Panc1 (cell line): ENCODE measurements around the gene SELENOP. TPM values are rescaled to one million over a fixed set of nuclear protein-coding genes. Genes with fewer than 3 reads are reported as not detected.

ENCODE experiments used
- ATAC-seq: fragments of 200-7000 bp; cut with Tn5 transposase; 2 replicates; pipeline ENCODE4 v1.9.1; 2020; ENCODE audit warnings: mild to moderate bottlenecking, moderate library complexity
- BruUV-seq: library from RNA; stranded (reverse); fragments of 400-500 nt; replicated peaks from 2 replicates; lab custom pipeline; 2021; lab: Mats Ljungman, UMichigan
- CTCF ChIA-PET: fragments of 300-600 bp; sonication (Branson Sonifier 250); formaldehyde crosslinking; loops from one replicate; lab custom pipeline; 2022; ENCODE audit warnings: antibody characterized with exemption; lab: Charles Lee
- POLR2A ChIA-PET: fragments of 300-600 bp; sonication (Branson Sonifier 250); formaldehyde crosslinking; loops from one replicate; lab custom pipeline; 2022; ENCODE audit warnings: antibody characterized with exemption; lab: Charles Lee
- DNase-seq: peaks from one replicate; pipeline ENCODE4 v3.0.0-alpha.2; 2010; ENCODE audit warnings: low read depth, low spot score
- H3K27ac ChIP-seq: 2 replicates; pipeline ENCODE4 v1.5.1; 2011; ENCODE audit warnings: mild to moderate bottlenecking, low read length, inconsistent platforms
- H3K27me3 ChIP-seq: fragments of 200-500 bp; sonication (Bioruptor generic); 2 replicates; pipeline ENCODE4 v1.6.0; 2014; ENCODE audit warnings: low read length, inconsistent platforms; ENCODE audit not compliant: control insufficient read depth, insufficient read depth
- H3K36me3 ChIP-seq: fragments of 200-500 bp; sonication (Bioruptor generic); 2 replicates; pipeline ENCODE4 v1.5.1; 2014; ENCODE audit warnings: inconsistent platforms, mild to moderate bottlenecking, low read length, moderate library complexity; ENCODE audit not compliant: control insufficient read depth, insufficient read depth
- H3K4me1 ChIP-seq: 2 replicates; pipeline ENCODE4 v1.5.1; 2011; ENCODE audit warnings: inconsistent platforms, mild to moderate bottlenecking, low read length, moderate library complexity; ENCODE audit not compliant: control insufficient read depth, insufficient read depth
- H3K4me3 ChIP-seq, 2 experiments: 2 replicates each; pipeline ENCODE4 v1.5.1; 2011 to 2012; ENCODE audit warnings: low read depth in 2 of 2, low read length in 2 of 2, mild to moderate bottlenecking in 2 of 2, inconsistent platforms in 1 of 2, moderate library complexity in 1 of 2
- H3K9me3 ChIP-seq: fragments of 200-500 bp; sonication (Bioruptor generic); 2 replicates; pipeline ENCODE4 v1.5.1; 2014; ENCODE audit warnings: low read depth, mild to moderate bottlenecking, inconsistent platforms, low read length, moderate library complexity; ENCODE audit not compliant: control insufficient read depth, insufficient read depth
- CTCF ChIP-seq: fragments of 450-650 bp; IDR thresholded peaks from 2 replicates; pipeline ENCODE4 v1.5.1; 2017; ENCODE audit warnings: mild to moderate bottlenecking
- POLR2AphosphoS5 ChIP-seq: IDR thresholded peaks from 2 replicates; pipeline ENCODE4 v1.6.1; 2012; ENCODE audit warnings: mild to moderate bottlenecking, low read depth, low read length, moderate library complexity
- REST ChIP-seq, 2 experiments: IDR thresholded peaks; 2 replicates each; pipeline ENCODE4 v1.6.1; 2011 to 2012; ENCODE audit warnings: low read depth in 2 of 2, control low read depth in 1 of 2, low read length in 1 of 2, mild to moderate bottlenecking in 1 of 2, moderate library complexity in 1 of 2; ENCODE audit not compliant: insufficient read depth in 1 of 2
- SIN3A ChIP-seq: IDR thresholded peaks from 2 replicates; pipeline ENCODE4 v1.6.1; 2012; ENCODE audit warnings: low read depth, mild to moderate bottlenecking, low read length, moderate library complexity, borderline replicate concordance; ENCODE audit not compliant: insufficient read depth
- TCF7L2 ChIP-seq: IDR thresholded peaks from 2 replicates; pipeline ENCODE4 v1.6.1; 2011; ENCODE audit warnings: mild to moderate bottlenecking, low read depth, low read length, inconsistent platforms
- in situ Hi-C: cut with HindIII; loops from 2 replicates; pipeline ENCODE4 v1.10.0; 2016; ENCODE audit warnings: low sequenced_read_pairs, low pct_unique_long_range_greater_than_20kb
- intact Hi-C: fragments of 100-400 bp; cut with micrococcal nuclease; formaldehyde crosslinking; loops from one replicate; pipeline ENCODE4 v1.10.0; 2022; ENCODE audit not compliant: unreplicated experiment
- total RNA-seq: library from RNA; stranded (reverse); gene quantifications from one replicate; pipeline ENCODE4 v1.2.1, GENCODE V29; 2021; ENCODE audit not compliant: unreplicated experiment

SELENOP gene
- total RNA-seq, 1 experiment from 2014 or later, result 1.6 TPM

GRCh38 chr5:42761791-42762190, 49.9 kb downstream of the SELENOP start:
- Histone ChIP-seq H3K27me3 (peaks cover 6% of the 10 kb centered on the region), H3K27ac (no peak overlapping the region), H3K4me1 (no peaks in the 10 kb centered on the region; the same call in 1 of the 2 replicates), H3K9me3 (no peaks in the 10 kb centered on the region), H3K36me3 (no peaks in the 10 kb centered on the region; the same call in 1 of the 2 replicates), H3K4me3 (no peak overlapping the region)
- CTCF ChIA-PET, result no interaction called here
- intact Hi-C loops (loop anchor here (10.0 kb wide), 1 partner anchor 177 kb away; no protein-coding TSS in a partner anchor), in situ Hi-C loops (no loop called here)
- BruUV-seq, result no TSS peak
- ATAC-seq (no peak), DNase-seq (no peak)
- POLR2A ChIA-PET, result no interaction called here
- no peak for TF ChIP-seq POLR2AphosphoS5
- no peak for TF ChIP-seq TCF7L2
- TF ChIP-seq REST (IDR thresholded peaks at IDR 0.05; ENCODE audit: insufficient read depth in 1 of 2, low read depth in 2 of 2, low read length in 1 of 2), result no peak
- TF ChIP-seq SIN3A, result no peak
- no peak for TF ChIP-seq CTCF

GRCh38 chr5:42760426-42760825, 51.3 kb downstream of the SELENOP start:
- Histone ChIP-seq H3K27ac (no peak overlapping the region), H3K9me3 (no peaks in the 10 kb centered on the region), H3K4me3 (no peak overlapping the region), H3K4me1 (no peaks in the 10 kb centered on the region; the same call in 1 of the 2 replicates), H3K36me3 (no peaks in the 10 kb centered on the region; the same call in 1 of the 2 replicates), H3K27me3 (peaks cover 6% of the 10 kb centered on the region)
- ChIA-PET CTCF (no interaction called here), POLR2A (no interaction called here)
- ATAC-seq, result no peak
- intact Hi-C loops (loop anchor here (10.0 kb wide), 1 partner anchor 176 kb away; no protein-coding TSS in a partner anchor), in situ Hi-C loops (no loop called here)
- TF ChIP-seq CTCF, result no peak
- TF ChIP-seq SIN3A, result no peak
- TF ChIP-seq POLR2AphosphoS5, result no peak
- DNase-seq, result no peak
- BruUV-seq, result no TSS peak
